Activated naive CD8-positive, alpha-beta T cell treated with anti-CD3 and anti-CD28 coated beads, Interleukin-2, amount 50 U/mL, for 16 hours (primary cell): ENCODE measurements around the gene GSK3A.

ENCODE experiments used
- DNase-seq: peaks from one replicate; pipeline ENCODE4 v3.0.0-alpha.2; 2020; ENCODE audit warnings: low read depth, low spot score

Gene GSK3A

GRCh38 chr19:42249769-42250168, 7.4 kb upstream of the GSK3A start:
- no peak for DNase-seq

- no peak for DNase-seq
These were observed 6.8 kb upstream of the GSK3A start for GRCh38 chr19:42249149-42249750.

- no peak for DNase-seq
These were observed 6.1 kb upstream of the GSK3A start for GRCh38 chr19:42248270-42249148.

GRCh38 chr19:42247640-42248199, 5.3 kb upstream of the GSK3A start:
- no peak for DNase-seq

- DNase-seq: no peak
These were observed 4.7 kb upstream of the GSK3A start for GRCh38 chr19:42246922-42247639.

GRCh38 chr19:42246143-42246921, 3.9 kb upstream of the GSK3A start:
- no peak for DNase-seq

- DNase-seq: no peak
These were observed 2.8 kb upstream of the GSK3A start for GRCh38 chr19:42245231-42245630.

GRCh38 chr19:42244347-42245220, 2.2 kb upstream of the GSK3A start:
- DNase-seq: peak; percentile 83

GRCh38 chr19:42242069-42242511, 312 bp downstream of the GSK3A start:
- DNase-seq: no peak

- no peak for DNase-seq
These were observed 1.1 kb downstream of the GSK3A start for GRCh38 chr19:42241279-42241678.

- DNase-seq: no peak
These were observed 2.7 kb downstream of the GSK3A start for GRCh38 chr19:42239544-42240220.

GRCh38 chr19:42235181-42235580, 7.2 kb downstream of the GSK3A start:
- no peak for DNase-seq

- no peak for DNase-seq
These were observed 8.0 kb downstream of the GSK3A start for GRCh38 chr19:42234364-42234763.

GRCh38 chr19:42233678-42234292, 8.6 kb downstream of the GSK3A start:
- no peak for DNase-seq

- no peak for DNase-seq
These were observed 9.3 kb downstream of the GSK3A start for GRCh38 chr19:42233106-42233505.

- no peak for DNase-seq
These were observed 10.0 kb downstream of the GSK3A start for GRCh38 chr19:42232435-42232834.

- DNase-seq: no peak
These were observed 11.8 kb downstream of the GSK3A start for GRCh38 chr19:42230571-42230970.

- DNase-seq: no peak
These were observed 12.5 kb downstream of the GSK3A start for GRCh38 chr19:42229855-42230351.

GRCh38 chr19:42229301-42229854, 13.0 kb downstream of the GSK3A start:
- DNase-seq: no peak
